HG02885 (cell line): Measurements from ENCODE around the gene DHRS7B.
"Not testable (repeated sequence)": the region's sequence is repeated elsewhere in the genome, so short reads cannot be mapped to it uniquely, and the experiment has no call there.

Experiments used
- ATAC-seq: cut with Tn5 transposase; IDR thresholded peaks from one replicate; pipeline ENCODE4 v1.9.1; 2021; ENCODE audit warnings: mild to moderate bottlenecking; ENCODE audit not compliant: unreplicated experiment, poor library complexity

DHRS7B gene

GRCh38 chr17:21173543-21173942 is 46.8 kb downstream of the DHRS7B start:
- ATAC-seq, result no peak

- no peak for ATAC-seq
These were observed 47.4 kb downstream of the DHRS7B start for GRCh38 chr17:21174186-21174585.

- no peak for ATAC-seq
These were observed 47.9 kb downstream of the DHRS7B start for GRCh38 chr17:21174713-21175112.

- ATAC-seq, result no peak
These were observed 50.1 kb downstream of the DHRS7B start for GRCh38 chr17:21176773-21177395.

GRCh38 chr17:21177401-21177800 is 50.6 kb downstream of the DHRS7B start:
- no peak for ATAC-seq

GRCh38 chr17:21177854-21178600 is 51.3 kb downstream of the DHRS7B start:
- ATAC-seq, result no peak

- no peak for ATAC-seq
These were observed 56.7 kb downstream of the DHRS7B start for GRCh38 chr17:21183468-21183867.

GRCh38 chr17:21184570-21184969 is 57.8 kb downstream of the DHRS7B start:
- no peak for ATAC-seq

- ATAC-seq, result no peak
These were observed 58.3 kb downstream of the DHRS7B start for GRCh38 chr17:21185061-21185460.

- no peak for ATAC-seq
These were observed 59.8 kb downstream of the DHRS7B start for GRCh38 chr17:21186399-21187187.

- no peak for ATAC-seq
These were observed 62.6 kb downstream of the DHRS7B start for GRCh38 chr17:21189361-21189760.

- no peak for ATAC-seq
These were observed 63.3 kb downstream of the DHRS7B start for GRCh38 chr17:21190078-21190477.

- ATAC-seq, result no peak
These were observed 64.9 kb downstream of the DHRS7B start for GRCh38 chr17:21191698-21192097.

- ATAC-seq, result not testable (repeated sequence)
These were observed 65.7 kb downstream of the DHRS7B start for GRCh38 chr17:21192414-21192813.

- ATAC-seq, result no peak
These were observed 66.3 kb downstream of the DHRS7B start for GRCh38 chr17:21193031-21193430.

GRCh38 chr17:21194226-21194625 is 67.5 kb downstream of the DHRS7B start:
- ATAC-seq, result no peak

GRCh38 chr17:21194703-21195102 is 67.9 kb downstream of the DHRS7B start:
- no peak for ATAC-seq

- ATAC-seq, result no peak
These were observed 69.4 kb downstream of the DHRS7B start for GRCh38 chr17:21196126-21196525.

GRCh38 chr17:21198411-21198810 is 71.6 kb downstream of the DHRS7B start:
- ATAC-seq, result no peak

- no peak for ATAC-seq
These were observed 72.5 kb downstream of the DHRS7B start for GRCh38 chr17:21199311-21199710.

GRCh38 chr17:21199856-21200255 is 73.1 kb downstream of the DHRS7B start:
- no peak for ATAC-seq
